Measurements from ENCODE around the gene NEUROD2.

NEUROD2 gene

DNA sequence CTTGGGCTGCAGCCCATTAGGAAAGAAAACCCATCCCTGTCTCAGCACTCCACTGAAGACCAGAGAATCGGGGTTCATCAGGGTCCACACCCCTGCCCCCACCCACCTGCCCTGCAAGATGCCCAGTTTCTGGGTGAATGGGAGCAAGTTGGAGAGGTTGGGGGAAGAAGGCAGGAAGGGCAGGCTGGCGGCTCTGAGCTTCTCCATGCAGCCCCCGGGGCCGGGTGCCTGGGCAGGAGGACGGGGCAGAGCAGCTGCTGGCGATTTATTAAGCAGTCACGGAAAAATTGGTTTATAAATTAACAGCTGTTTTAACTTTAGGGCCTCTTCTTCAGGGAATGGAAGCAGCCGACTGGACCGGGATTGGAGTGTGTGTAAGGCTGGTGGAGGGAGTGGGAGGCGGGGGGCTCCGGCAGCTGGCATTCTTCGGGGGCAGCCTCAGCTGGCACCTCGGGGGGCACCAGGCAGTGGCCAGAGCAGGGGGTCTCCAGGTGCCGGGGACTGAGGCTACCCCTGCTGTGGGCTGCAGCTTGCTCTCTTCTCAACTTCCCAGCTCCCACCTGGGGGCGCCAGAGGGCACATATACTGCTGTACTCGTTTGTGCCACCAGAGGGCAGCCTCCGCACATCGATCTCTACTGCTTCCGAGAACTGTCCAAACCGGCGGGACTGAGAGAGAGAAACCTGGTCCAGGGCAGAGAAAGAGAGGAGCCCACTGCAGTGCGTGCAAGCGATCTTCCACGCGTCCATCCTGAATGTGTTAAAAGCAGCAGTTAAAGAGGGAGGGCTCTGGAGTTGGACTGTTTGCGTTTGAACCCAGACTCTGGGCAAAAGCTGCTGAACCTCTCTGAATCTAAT is 14.0 kb upstream of the NEUROD2 start:
- TF ChIP-seq, protein P1, sequence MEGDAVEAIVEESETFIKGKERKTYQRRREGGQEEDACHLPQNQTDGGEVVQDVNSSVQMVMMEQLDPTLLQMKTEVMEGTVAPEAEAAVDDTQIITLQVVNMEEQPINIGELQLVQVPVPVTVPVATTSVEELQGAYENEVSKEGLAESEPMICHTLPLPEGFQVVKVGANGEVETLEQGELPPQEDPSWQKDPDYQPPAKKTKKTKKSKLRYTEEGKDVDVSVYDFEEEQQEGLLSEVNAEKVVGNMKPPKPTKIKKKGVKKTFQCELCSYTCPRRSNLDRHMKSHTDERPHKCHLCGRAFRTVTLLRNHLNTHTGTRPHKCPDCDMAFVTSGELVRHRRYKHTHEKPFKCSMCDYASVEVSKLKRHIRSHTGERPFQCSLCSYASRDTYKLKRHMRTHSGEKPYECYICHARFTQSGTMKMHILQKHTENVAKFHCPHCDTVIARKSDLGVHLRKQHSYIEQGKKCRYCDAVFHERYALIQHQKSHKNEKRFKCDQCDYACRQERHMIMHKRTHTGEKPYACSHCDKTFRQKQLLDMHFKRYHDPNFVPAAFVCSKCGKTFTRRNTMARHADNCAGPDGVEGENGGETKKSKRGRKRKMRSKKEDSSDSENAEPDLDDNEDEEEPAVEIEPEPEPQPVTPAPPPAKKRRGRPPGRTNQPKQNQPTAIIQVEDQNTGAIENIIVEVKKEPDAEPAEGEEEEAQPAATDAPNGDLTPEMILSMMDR (IDR thresholded peaks at IDR 0.05; ENCODE audit: borderline replicate concordance, control extremely low read depth, extremely low read depth, insufficient read depth, missing control alignments) = peak; percentile 100
- DNase-seq (ENCODE audit: low spot score) = peak; percentile 92
- in situ Hi-C loops (cut with MboI; ENCODE audit: low sequenced_read_pairs, unreplicated experiment) = no loop called here

DNA sequence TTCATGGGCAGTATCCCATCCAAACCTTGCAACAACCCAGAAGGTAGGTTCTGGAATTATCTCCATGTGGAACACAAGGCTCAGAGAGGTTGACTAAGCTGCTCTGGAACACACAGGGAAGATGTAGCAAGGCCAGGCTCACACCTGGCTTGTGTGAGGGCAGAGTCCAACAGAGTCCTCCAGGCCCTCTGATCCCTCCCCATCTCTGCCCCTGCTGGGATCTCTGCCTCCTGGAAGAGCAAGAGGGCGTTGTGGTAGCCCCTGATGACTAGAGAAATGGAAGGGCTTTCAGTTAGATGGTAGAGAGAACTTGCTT is 12.0 kb upstream of the NEUROD2 start:
- TF ChIP-seq, protein P1 (IDR thresholded peaks at IDR 0.05; ENCODE audit: borderline replicate concordance, control extremely low read depth, extremely low read depth, insufficient read depth, missing control alignments) = no peak
- in situ Hi-C loops (cut with MboI; ENCODE audit: low sequenced_read_pairs, unreplicated experiment) = no loop called here
- no peak for DNase-seq (ENCODE audit: low spot score)

DNA sequence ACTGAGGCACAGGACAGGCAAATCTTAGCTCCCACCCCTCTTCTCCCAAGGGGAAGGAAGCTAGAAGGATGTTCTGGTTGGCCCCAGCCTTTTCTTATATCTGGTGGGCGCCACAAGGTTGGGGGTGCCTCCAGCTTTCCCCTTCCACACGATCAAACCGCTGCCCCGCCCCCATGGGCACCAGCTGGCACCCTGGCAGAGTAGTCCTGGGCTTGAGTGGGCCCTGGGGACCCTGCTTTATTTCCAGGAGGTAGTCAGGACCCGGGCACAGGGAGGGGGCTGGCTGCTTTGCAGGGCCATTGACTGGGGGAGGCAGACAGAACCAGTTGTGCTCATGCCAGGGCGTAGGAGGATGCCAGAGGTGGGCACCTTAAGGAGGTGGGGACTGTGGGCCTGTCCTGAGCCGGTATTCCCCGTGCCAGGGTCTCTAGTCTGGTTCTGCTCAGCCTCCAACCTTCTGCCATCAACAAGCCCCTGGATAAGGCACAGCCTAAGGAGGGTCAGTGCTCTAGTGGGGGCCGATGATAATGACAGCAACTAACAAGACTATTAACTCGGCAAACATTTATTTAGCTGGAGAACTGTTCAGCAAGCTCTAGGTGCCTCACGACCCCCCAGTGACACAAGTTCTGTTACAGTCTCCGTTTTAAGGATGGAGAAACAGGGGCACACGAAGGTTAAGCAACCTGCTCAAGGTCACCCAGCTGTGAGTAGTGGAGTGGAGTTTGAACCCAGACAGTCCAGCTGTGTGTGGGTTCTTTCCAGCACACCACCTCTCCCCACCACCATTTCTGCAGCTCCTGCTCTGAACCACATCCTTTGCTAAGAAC is 11.5 kb upstream of the NEUROD2 start:
- DNase-seq (ENCODE audit: low spot score) = no peak
- TF ChIP-seq, protein P1 (IDR thresholded peaks at IDR 0.05; ENCODE audit: borderline replicate concordance, control extremely low read depth, extremely low read depth, insufficient read depth, missing control alignments) = no peak
- in situ Hi-C loops (cut with MboI; ENCODE audit: low sequenced_read_pairs, unreplicated experiment) = no loop called here

DNA sequence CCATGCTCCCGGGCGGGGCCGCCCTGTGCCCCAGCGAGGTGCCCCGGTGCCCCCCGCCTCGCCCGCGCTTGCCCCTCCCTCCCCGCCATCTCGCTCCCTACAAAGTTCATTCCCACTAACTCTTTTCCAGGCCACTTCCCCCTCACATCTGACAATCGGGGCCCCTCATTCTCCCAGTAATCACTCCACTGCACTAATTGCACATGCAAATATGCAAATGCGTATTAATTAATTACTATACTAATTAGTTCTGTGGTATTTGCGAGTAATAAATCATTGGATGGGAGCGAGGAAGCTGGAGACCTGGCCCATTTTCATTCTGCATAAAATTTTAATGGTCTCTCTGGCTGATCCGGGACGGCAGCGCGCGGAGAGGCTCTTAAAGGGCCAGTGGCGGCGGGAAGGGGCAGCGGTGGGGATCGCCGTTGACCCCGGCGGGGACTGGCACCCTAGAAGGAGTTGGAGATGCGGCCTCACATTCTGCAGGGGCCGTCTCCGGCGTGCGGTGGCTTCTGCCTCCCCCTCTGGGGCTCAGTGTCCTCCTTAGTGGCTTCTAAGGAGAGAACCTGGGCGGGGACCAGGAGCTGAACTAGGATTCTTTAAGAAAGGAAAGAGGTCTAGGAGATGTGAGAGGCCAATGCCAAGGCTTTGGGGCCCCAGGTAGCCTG is 10.7 kb upstream of the NEUROD2 start:
- in situ Hi-C loops (cut with MboI; ENCODE audit: low sequenced_read_pairs, unreplicated experiment) = no loop called here
- TF ChIP-seq, protein P1 (IDR thresholded peaks at IDR 0.05; ENCODE audit: borderline replicate concordance, control extremely low read depth, extremely low read depth, insufficient read depth, missing control alignments) = no peak
- no peak for DNase-seq (ENCODE audit: low spot score)

DNA sequence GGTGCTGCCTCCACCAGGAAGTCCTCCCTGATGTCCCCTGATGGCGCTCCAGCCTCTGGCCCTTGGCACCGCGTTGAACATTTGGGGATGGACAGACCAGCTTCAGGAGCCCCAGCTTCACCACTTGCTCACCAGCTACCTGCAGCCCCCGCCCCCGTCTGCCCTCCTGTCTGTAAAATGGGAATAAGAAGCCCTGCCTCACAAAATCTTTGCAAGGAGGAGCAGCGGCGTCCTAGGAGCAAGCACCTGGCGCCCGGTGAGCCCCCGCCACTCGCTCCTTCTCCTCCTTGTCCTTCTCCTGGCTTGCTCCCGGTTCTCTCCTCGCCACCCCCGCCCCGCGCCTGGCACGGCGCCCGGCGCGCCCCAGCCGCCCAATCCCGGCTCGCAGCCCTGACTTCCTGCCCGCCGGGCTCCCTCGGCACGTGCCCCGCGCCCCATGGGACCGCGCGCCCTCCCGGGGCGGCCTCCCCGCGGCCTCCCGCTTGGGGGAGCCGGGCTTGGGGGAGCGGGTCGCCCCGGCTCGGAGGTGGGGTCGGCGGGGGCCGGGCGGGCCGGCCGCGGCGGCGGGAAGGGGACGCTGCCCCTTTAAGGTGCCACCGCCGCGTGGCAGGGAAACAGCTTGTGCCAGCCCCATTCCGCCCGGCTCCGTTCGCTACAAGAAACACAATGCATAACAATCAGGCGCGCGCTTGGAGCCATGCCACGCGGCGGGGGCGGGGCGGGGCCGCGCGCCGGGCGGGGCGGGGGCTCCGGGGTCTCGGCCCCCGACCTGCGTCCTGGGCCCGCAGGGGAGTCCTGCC is 9.9 kb upstream of the NEUROD2 start:
- in situ Hi-C loops (cut with MboI; ENCODE audit: low sequenced_read_pairs, unreplicated experiment) = no loop called here

More for the DNA sequence above, 9.9 kb upstream of the NEUROD2 start:
- TF ChIP-seq, protein P1 (IDR thresholded peaks at IDR 0.05; ENCODE audit: borderline replicate concordance, control extremely low read depth, extremely low read depth, insufficient read depth, missing control alignments) = no peak
- peak; percentile 61 for DNase-seq (ENCODE audit: low spot score)
